ENCODE results near the gene SMAD3.

The SMAD3 gene

GRCh38 chr15:67232591-67232990 is 167.2 kb downstream of the SMAD3 start:
- DNase-seq (ENCODE audit: low read depth): no peak

- DNase-seq (ENCODE audit: low read depth): no peak
These were observed 175.1 kb downstream of the SMAD3 start for GRCh38 chr15:67240235-67241131.

GRCh38 chr15:67241132-67241855 is 175.9 kb downstream of the SMAD3 start:
- no peak for DNase-seq (ENCODE audit: low read depth)

- no peak for DNase-seq (ENCODE audit: low read depth)
These were observed 177.3 kb downstream of the SMAD3 start for GRCh38 chr15:67242708-67243111.

Data from GM04503 (cell line).